Spleen (tissue), 11 donors: ENCODE results near the gene DCAKD. TPM values are rescaled to one million over a fixed set of nuclear protein-coding genes. Genes with fewer than 3 reads are reported as not detected.

Experiments
- DNase-seq: peaks from one replicate; pipeline ENCODE4 v3.0.0-alpha.2; 2020
- H3K27ac ChIP-seq, 8 donors: fragments of 200-600 bp; sonication (generic) in 7 of 8; 1 replicate in 4 of 8; 2 replicates in 4 of 8; pipeline versions ENCODE4 v1.5.0 to v1.8.0; 2016 to 2021; ENCODE audit warnings: inconsistent platforms in 4 of 8, mild to moderate bottlenecking in 4 of 8, moderate library complexity in 1 of 8
- H3K27me3 ChIP-seq, 7 donors: fragments of 200-600 bp; sonication (generic) in 6 of 7; replicated peaks in 1 of 7; 1 replicate in 4 of 7; 2 replicates in 3 of 7; pipeline versions ENCODE4 v1.5.0 to v1.8.0; 2016 to 2021; ENCODE audit warnings: inconsistent platforms in 3 of 7, mild to moderate bottlenecking in 1 of 7
- H3K36me3 ChIP-seq, 6 donors: fragments of 200-600 bp; sonication (generic) in 5 of 6; 1 replicate in 4 of 6; 2 replicates in 2 of 6; pipeline versions ENCODE4 v1.5.0 to v1.8.0; 2016 to 2021; ENCODE audit warnings: inconsistent platforms in 2 of 6
- H3K4me1 ChIP-seq, 6 donors: fragments of 200-600 bp; sonication (generic) in 5 of 6; 1 replicate in 3 of 6; 2 replicates in 3 of 6; pipeline versions ENCODE4 v1.5.0 to v1.8.0; 2016 to 2021; ENCODE audit warnings: inconsistent platforms in 3 of 6
- H3K4me3 ChIP-seq, 8 donors: fragments of 200-600 bp; sonication (generic) in 7 of 8; 1 replicate in 4 of 8; 2 replicates in 4 of 8; pipeline versions ENCODE4 v1.5.0 to v1.8.0; 2016 to 2021; ENCODE audit warnings: inconsistent platforms in 4 of 8, mild to moderate bottlenecking in 4 of 8, moderate library complexity in 2 of 8
- H3K9me3 ChIP-seq, 8 donors: fragments of 200-600 bp; sonication (generic) in 7 of 8; 1 replicate in 4 of 8; 2 replicates in 4 of 8; pipeline versions ENCODE4 v1.5.0 to v1.8.0; 2016 to 2021; ENCODE audit warnings: inconsistent platforms in 4 of 8
- POLR2A ChIP-seq, 3 donors: fragments of 450-650 bp; IDR thresholded peaks; one replicate each; pipeline ENCODE4 v1.5.1; 2017; ENCODE audit warnings: antibody characterized with exemption in 3 of 3, mild to moderate bottlenecking in 1 of 3
- POLR2AphosphoS5 ChIP-seq, 3 donors: sonication (generic); formaldehyde crosslinking; IDR thresholded peaks; one replicate each; pipeline ENCODE4 v1.5.1; 2017; ENCODE audit warnings: antibody characterized with exemption in 3 of 3
- WGBS, 5 donors: extraction: QIAGEN DNeasy Blood & Tissue Kit in 3 of 5; methylation state at CpG; one replicate each; pipeline versions ENCODE4 v1.1.5 to v1.1.7; 2013 to 2018; 5-methylcytosine and 5-hydroxymethylcytosine counted together
- intact Hi-C: fragments of 100-400 bp; cut with DNase I; formaldehyde crosslinking; loops from one replicate; pipeline ENCODE4 v1.15.0; 2023; ENCODE audit warnings: low total_unique reads
- polyA plus RNA-seq, 3 donors: library from polyadenylated mRNA; stranded (reverse); fragments of 200-250 nt; gene quantifications; one replicate each; pipeline ENCODE4 v1.2.1, GENCODE V29; 2013
- total RNA-seq, 7 donors: library from RNA; depleted of rRNA in 3 of 7; stranded (reverse); fragments of >200 nt in 3 of 7; fragmentation: NEBNext Ultra II Directional in 4 of 7; extraction: Animal tissue kit (Norgen Biotek cat#: 25700) in 4 of 7; gene quantifications; one replicate each; pipeline versions ENCODE4 v1.1.0 to v1.2.1, GENCODE V29; 2016 to 2021
- TF ChIP-seq, protein P1 (sequence below), 11 experiments: fragments of 200-600 bp in 7 of 11; fragments of 450-650 bp in 4 of 11; sonication (generic) in 4 of 11; IDR thresholded peaks in 8 of 11; conservative IDR thresholded peaks in 3 of 11; 1 replicate in 7 of 11; 2 replicates in 4 of 11; pipeline versions ENCODE4 v1.4.0 to v1.8.0; 2016 to 2021; ENCODE audit warnings: antibody characterized with exemption in 11 of 11, inconsistent platforms in 4 of 11, mild to moderate bottlenecking in 1 of 11
- donor health status: healthy with polysubstance abuse.
- donor health status: DM: no; HTN: no; CAD: no; lungs with moderate emphysema.
- donor health status: DM: no; HTN: no; CAD: no.
- donor health status: Bipolar disorder and iron deficiency.
- donor health status: healthy.
- donor health status: DM: no; HTN: no; CAD: no.
- donor health status: DM: yes; HTN: yes; CAD: no.

DCAKD gene
- total and polyA plus RNA-seq, 10 donors = 7.2 to 23.7 (median 19.3) TPM

DNA sequence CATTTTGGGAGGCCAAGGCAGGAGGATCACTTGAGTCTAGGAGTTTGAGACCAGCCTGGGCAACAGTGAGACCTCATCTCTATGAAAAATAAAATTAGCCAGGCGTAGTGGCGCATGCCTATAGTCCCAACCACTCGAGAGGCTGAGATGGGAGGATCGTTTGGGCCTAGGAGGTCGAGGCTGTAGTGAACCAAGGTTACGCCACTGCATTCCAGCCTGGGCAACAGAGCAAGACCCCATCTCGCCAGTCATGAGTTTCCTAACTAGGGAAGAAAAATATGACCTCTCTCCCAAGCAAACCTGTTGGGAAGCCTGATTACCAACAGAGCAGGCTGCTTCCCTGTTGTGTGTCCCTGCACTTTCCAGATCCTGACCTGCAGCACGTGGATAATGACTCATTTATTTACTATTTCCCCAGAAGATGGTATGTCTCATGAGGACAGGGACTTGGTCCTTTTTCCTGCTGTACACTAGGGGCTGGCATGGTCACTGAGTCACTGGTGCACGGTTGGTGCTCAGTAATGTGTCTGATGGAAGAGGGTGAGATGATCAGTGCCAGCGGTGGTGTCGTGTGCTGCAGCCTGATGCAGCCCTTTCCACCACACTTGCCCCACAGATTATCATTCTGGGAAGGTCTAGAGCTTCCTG is 40.5 kb upstream of the DCAKD start:
- H3K27me3 ChIP-seq = no peaks in the 10 kb centered on the region
- H3K36me3 ChIP-seq = peaks cover 6 to 100% (median 95%) of the 10 kb centered on the region in 6 donors
- no peak overlapping the region for H3K4me3 ChIP-seq
- no peaks in the 10 kb centered on the region for H3K9me3 ChIP-seq
- peak; percentile 21 for DNase-seq
- H3K4me1 ChIP-seq = peaks cover 0 to 13% (median 0%) of the 10 kb centered on the region in 6 donors
- peak overlapping the region in 5 of 8 donors; percentile 46 to 71 (median 64) for H3K27ac ChIP-seq
- intact Hi-C loops = no loop called here
- whole genome bisulfite sequencing, 5 donors = 91 to 93% (median 91%) methylated on average over 11 of the region's 11 CpGs
- TF ChIP-seq POLR2AphosphoS5 (IDR thresholded peaks at IDR 0.05) (no peak), POLR2A (IDR thresholded peaks at IDR 0.05) (no peak)
- TF ChIP-seq, protein P1, sequence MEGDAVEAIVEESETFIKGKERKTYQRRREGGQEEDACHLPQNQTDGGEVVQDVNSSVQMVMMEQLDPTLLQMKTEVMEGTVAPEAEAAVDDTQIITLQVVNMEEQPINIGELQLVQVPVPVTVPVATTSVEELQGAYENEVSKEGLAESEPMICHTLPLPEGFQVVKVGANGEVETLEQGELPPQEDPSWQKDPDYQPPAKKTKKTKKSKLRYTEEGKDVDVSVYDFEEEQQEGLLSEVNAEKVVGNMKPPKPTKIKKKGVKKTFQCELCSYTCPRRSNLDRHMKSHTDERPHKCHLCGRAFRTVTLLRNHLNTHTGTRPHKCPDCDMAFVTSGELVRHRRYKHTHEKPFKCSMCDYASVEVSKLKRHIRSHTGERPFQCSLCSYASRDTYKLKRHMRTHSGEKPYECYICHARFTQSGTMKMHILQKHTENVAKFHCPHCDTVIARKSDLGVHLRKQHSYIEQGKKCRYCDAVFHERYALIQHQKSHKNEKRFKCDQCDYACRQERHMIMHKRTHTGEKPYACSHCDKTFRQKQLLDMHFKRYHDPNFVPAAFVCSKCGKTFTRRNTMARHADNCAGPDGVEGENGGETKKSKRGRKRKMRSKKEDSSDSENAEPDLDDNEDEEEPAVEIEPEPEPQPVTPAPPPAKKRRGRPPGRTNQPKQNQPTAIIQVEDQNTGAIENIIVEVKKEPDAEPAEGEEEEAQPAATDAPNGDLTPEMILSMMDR (IDR thresholded peaks at IDR 0.05 in 8 of 11, conservative IDR thresholded peaks at IDR 0.05 in 3 of 11) = no peak

DNA sequence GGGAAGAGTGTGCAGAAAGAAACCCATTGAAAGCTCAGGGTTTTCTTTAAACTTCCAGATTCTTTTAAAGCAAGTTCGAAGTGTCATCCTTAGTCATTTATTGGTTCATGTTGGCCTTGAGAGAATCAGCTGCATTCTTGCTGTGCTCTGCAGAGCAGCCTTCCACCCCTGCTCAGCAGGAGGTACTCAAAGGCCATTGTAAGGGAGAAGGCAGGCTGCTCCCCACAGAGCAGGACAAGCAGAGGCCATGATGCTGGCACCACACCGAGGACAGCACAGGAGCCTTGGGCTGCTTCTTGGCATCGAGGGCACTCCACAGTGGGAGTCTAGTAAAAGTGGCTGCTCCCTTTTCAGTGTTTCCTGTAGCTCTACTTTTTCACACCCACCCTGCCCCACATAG is 39.3 kb upstream of the DCAKD start:
- no peaks in the 10 kb centered on the region for H3K9me3 ChIP-seq
- H3K27me3 ChIP-seq = no peaks in the 10 kb centered on the region
- H3K27ac ChIP-seq = no peak overlapping the region
- peak; percentile 35 for DNase-seq
- intact Hi-C loops = no loop called here
- H3K36me3 ChIP-seq = peaks cover 3 to 100% (median 94%) of the 10 kb centered on the region in 6 donors
- peaks cover 0 to 13% (median 0%) of the 10 kb centered on the region in 6 donors for H3K4me1 ChIP-seq
- no peak overlapping the region for H3K4me3 ChIP-seq
- TF ChIP-seq POLR2AphosphoS5 (IDR thresholded peaks at IDR 0.05) = no peak
- 76 to 91% (median 90%) methylated on average over 3 of the region's 3 CpGs for WGBS, 5 donors

DNA sequence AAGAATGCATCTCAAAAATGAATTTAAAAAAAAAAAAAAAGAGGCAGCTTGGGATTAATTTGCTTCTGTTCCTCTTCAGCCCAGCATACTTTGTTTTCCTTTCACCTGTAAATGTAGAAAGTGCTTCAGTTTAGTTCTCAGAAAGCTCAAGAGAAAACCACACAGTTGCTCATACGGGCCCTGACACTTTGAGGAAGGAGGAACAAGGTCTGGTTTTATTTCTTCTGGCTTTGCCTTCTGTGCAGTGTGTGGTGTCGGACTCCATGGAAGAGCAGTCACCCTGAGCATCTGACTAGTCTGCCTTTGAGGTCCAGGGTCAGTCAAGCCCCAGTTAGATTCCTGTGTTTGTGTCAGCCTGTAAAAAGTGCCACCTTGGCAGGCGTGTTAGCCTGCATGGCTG is 37.3 kb upstream of the DCAKD start:
- H3K36me3 ChIP-seq = peaks cover 3 to 100% (median 92%) of the 10 kb centered on the region in 6 donors

DNA sequence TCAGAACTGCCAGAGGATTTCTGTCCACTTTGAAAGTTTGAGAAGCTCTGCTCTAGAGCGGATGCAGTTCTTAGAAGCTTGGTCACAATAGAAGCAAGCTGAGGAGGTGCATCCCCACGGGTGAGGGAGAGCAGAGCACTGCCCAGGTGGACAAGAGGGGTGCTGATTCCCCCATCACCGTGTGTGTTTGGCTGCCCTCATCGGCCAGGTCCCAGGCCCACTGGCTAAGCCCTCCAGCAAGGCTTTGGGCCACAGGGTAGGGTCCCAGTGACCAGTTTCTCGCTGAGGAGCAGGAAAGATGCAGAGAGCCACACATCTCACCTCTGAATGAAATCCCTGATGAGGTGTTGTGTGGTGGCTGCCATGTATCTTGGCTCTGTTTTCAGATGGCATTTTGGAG is 36.5 kb upstream of the DCAKD start:
- 93 to 98% (median 96%) methylated on average over 4 to 5 of the region's 5 CpGs for WGBS, 5 donors
- H3K36me3 ChIP-seq = peaks cover 3 to 100% (median 91%) of the 10 kb centered on the region in 6 donors

More for the DNA sequence above, 37.3 kb upstream of the DCAKD start:
- no peaks in the 10 kb centered on the region for H3K9me3 ChIP-seq
- TF ChIP-seq, protein P1 (IDR thresholded peaks at IDR 0.05 in 8 of 11, conservative IDR thresholded peaks at IDR 0.05 in 3 of 11) = no peak
- TF ChIP-seq POLR2A (IDR thresholded peaks at IDR 0.05) (no peak), POLR2AphosphoS5 (IDR thresholded peaks at IDR 0.05) (no peak)
- H3K27ac ChIP-seq = no peak overlapping the region
- WGBS, 5 donors = 69 to 79% (median 71%) methylated on average over 3 of the region's 3 CpGs
- intact Hi-C loops = no loop called here
- H3K4me1 ChIP-seq = peaks cover 0 to 9% (median 0%) of the 10 kb centered on the region in 6 donors
- no peak overlapping the region for H3K4me3 ChIP-seq
- no peak for DNase-seq
- H3K27me3 ChIP-seq = no peaks in the 10 kb centered on the region

More for the DNA sequence above, 36.5 kb upstream of the DCAKD start:
- intact Hi-C loops = no loop called here
- TF ChIP-seq POLR2AphosphoS5 (IDR thresholded peaks at IDR 0.05) = peak in 2 of 3 donors; percentile 14 to 16
- TF ChIP-seq, protein P1 (IDR thresholded peaks at IDR 0.05 in 8 of 11, conservative IDR thresholded peaks at IDR 0.05 in 3 of 11) = no peak
- Histone ChIP-seq H3K4me1 (peaks cover 0 to 1% (median 0%) of the 10 kb centered on the region in 6 donors), H3K27me3 (no peaks in the 10 kb centered on the region), H3K4me3 (no peak overlapping the region), H3K9me3 (no peaks in the 10 kb centered on the region), H3K27ac (no peak overlapping the region)
- DNase-seq = peak; percentile 32
